KBM-7 (cell line): ENCODE data around the gene STX7.

Experiments
- DNase-seq: peaks from one replicate; pipeline ENCODE4 v3.0.0-alpha.2; 2015
- in situ Hi-C: fragments of 300-500 bp; cut with MboI; formaldehyde crosslinking; loops from 2 replicates; pipeline ENCODE4 v1.14.3; 2020; ENCODE audit warnings: low sequenced_read_pairs, low pct_unique_long_range_greater_than_20kb, mixed read lengths

STX7 gene

DNA sequence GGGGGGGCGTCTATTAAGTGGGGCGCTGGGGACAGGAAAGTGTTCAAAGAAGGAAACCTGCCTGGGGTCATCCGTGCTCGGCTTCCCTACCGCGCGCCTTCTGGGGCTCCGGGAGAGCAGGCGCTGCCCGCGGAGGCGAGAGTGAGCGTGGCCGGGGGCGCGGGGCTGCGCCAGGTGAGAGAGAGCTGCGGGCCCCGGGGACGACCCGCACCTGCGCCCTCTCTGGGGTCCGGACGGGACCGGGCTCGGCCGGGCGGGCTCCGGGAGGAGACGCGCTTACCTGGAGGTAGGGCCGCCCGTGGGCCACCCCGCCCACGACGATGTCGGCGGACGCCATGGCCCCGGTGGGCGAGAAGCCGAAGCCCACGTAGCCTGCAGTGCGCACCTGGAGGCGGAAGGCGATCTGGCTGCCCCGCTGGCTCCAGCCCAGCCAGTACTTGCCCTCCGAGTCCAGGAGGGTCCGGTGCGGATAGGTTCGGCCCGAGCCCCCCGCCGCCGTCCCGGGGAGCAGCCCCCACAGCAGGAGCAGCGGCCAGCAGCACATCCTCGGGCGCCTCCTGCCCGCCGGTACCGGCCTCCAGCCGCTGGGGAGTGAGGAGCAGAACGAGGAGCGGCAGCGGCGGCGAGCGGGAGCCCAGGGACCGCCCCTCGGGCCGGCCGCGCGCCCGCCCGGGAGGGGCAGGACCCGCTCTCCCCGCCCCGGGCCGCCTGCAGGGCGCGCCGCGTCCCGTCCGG is 111.9 kb downstream of the STX7 start, which contains the start of gene MOXD1:
Gene MOXD1, minus strand, starts transcription at position 593 of the 735 bp plus-strand sequence. Its CDS starts 49 bp downstream, at position 544.
- in situ Hi-C loops = no loop called here
- DNase-seq = no peak

DNA sequence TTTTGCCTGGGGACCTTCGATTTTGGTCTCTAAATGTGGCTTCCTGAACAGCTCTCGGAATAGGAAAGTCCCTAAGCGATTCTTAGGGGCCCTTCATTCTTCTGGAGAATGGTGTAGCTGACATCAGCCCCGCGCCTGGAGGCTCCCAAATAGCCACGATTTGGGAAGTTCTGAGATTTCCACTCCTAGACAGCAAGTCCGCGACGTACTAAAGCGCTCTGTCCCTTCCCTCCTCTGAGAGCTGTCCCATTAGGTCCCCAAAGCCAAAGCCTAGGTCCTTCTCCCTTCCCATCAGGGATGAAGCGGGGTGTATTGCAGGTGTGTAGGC is 112.4 kb downstream of the STX7 start:
- no peak for DNase-seq
- in situ Hi-C loops = no loop called here

DNA sequence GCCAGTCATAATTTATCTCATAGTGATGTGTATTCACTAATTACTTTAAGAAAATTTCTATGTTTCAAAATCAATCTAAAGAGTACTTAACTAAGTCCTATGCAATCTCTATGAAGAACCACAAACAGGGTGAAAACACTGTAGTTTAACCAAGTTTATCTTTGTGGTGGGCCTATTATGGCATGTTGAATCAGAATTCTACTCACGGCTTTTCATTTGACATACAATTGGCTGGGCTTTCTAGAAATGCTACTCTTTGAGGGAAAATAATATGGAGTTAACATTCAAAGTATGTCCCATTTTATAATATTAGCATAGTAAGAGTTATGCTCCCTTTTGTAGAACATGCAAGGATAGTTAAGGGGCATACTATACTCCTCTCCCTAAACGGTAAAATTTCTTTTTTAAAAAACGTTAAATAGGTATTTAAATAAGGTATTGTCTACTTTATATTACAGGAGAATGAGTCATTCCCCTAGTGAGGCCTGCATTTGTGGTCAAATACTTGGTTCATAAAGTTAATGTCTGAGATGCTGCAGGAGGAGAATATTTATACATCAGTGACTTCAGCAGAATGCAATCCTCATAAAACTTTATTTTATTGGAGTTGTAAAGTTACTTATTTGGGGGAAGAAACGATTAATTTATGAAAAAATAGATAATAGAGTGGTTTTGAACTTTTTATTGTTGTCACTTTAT is 113.4 kb downstream of the STX7 start:
- in situ Hi-C loops = no loop called here

More for the DNA sequence above, 113.4 kb downstream of the STX7 start:
- no peak for DNase-seq
